NCI-H82 (cell line): ENCODE data around the gene STK24.

Experiments
- DNase-seq: peaks from one replicate; lab custom pipeline; 2025; lab: John Stamatoyannopoulos, UW

Gene STK24

DNA sequence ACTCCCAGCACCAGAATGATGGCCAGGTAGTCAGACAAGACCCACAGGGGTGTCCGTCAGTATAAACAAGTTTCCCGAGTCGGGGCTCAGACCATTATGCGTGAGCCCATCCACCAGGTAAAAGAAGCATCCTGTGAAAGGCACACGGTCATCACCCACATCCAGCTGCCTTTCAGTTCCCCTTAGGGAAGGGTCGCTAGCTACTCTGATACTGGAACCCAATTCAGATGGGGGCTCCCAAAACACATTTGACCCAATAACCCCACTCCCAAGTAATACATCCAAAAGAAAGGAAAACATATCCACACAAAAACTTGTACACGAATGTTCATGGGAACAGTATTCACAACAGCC lies 66.8 kb downstream of the STK24 start:
- DNase-seq, result no peak

DNA sequence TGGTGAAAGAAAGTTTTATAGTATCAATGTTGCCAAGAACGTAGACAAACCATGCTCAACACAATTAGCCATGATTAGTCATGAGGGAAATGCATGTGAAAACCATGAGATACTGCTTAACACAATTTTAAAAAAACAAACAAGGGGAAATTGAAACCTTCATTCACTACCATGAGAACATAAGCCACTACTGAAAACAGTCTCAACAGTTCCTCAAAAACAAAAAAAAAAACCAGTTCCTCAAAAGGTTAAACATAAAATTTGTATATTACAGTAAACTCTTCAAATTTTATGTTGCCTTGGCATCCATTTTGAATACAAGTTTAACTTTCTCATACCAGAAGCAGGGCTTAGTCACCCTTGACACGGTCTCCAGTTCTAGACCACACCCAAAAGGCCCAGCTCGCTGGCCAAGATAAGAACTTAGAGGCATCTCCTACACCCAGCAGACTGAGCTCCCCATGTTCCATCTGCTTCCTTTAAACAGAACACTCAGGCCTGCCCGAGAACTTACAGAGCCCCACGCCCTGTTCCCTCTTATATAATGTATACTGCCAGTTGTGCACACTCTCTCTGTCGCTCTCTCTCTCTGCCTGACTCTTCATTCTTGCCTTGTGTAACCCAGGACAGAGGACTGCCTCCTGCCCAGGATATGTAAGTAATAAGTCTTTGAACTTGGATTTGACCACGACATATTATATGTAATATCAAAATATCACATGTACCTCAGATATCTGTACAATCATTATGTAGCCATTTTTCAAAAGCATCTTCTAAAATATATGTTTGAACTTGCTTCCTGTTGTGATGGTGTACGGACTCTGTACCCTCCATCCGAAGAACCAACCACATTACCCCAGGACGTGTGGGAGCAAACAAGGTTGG lies 67.4 kb downstream of the STK24 start:
- DNase-seq, result no peak

DNA sequence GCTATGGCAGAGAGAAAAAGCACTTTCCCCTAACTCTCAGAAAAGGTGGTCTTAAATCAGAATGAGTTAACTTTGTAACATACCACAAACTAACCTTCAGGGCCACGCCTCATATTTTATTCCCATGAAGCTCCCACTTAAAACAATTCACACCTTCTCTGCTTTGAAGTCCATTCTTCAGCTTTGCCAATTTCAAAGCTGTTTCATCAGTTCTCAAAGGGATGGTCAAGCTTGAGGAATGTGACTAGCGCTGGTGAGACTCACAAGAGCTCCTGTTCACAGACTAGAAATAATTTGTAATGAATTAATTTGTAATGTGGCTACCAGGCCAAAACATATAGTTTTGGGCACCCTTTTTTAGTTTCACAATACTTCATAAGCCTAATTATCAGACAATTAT lies 68.2 kb downstream of the STK24 start:
- DNase-seq, result no peak

DNA sequence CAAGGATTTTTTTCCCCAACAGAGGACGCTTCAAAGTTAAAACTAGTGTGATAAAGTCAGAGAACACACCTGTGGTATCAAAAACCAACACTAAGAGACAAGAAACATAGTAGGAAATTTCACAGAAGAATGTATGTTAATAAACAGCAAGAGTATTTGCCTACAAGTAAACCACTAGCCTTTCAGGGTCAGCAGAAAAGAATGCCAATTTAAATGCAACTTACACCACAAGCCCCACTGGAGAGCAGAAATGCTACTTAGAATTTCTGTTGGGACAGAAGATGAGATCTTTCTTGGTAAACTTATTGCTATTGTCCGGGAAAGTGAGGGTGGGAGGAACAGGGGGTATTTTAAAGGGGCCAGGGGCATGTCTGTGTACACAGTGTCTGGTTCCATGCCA lies 68.6 kb downstream of the STK24 start:
- no peak for DNase-seq

DNA sequence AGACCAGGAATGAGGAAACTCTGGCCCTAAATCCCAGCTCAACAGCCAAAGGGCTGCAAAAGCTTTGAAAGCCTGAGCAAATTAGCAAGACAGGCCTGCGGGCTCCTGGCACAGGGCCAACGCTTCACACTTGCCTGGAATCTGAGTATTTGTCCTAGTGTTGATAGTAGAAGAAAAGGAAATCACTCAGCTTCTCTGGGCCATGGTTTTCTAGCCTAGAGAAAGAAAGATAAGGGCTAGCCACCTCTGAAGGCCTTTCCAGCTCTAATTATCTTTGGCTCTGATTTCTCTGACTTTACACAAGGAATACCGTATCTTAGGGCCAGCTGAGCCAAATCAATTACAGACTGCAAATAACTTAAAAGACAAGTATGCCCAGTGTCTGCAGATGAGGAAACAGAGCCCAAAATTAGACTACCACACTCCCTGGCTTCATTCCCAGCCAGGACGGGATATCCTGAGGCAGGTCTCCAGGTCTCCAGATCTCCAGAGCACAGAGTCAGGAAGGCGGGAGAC lies 69.6 kb downstream of the STK24 start:
- peak; percentile 92 for DNase-seq

DNA sequence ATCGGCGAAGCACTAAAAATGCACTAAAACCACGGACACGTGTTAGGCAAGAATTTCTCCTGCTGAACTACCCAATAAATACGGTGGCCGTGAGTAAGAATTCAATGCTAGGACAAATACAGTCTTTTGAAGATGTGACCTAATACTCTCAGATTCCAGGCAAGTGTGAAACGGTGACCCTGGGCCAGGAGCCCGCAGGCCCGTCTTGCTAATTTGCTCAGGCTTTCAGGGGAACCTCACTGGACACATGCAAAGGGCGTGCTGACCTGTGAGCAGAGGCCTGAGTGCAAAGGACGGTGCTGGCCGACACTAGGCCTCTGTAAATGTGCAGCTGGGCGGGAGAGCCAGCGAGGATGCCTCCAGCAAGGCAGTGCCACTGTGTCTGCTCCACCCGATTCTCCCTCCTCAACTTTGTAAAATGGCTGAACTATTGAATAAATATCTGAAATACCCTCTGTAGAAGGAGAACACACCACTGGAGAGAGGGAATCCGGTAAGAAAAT lies 70.1 kb downstream of the STK24 start:
- DNase-seq, result no peak

DNA sequence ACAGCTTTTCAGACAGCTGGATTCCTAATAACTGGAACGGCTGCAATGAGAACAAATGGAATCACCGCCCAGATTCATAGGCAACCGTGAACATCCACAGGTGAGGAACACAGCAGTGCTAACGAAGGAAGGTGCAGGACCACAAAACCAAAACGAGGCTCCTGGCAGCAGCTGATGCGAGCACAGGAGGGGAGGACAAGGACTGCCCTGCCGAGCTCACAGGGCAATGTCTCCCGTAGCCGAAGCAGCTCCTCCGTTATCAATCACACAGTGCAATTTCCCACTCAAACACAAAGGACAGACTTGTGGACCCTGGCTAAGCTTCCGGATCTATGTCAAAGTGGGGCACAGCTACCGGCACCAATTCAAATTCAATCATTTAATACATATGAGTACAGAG lies 70.6 kb downstream of the STK24 start:
- DNase-seq, result no peak

DNA sequence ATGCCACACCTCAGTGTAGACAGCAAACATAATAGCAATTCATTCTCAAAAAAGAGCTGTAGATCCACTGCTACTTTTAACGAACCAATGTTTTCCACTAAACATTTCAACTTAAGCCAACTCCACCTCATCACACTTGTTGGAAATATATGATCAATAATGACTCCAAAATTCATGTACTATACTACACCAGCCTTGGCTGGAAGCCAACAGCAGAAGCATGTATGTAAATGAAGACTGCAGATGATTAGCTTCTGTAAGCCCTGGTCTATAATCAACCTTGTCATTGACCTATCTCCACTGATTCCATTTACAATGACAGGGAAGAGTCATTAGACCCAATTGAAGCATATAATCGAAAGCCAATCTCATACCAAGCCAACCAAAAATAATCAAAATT lies 71.7 kb downstream of the STK24 start:
- no peak for DNase-seq

DNA sequence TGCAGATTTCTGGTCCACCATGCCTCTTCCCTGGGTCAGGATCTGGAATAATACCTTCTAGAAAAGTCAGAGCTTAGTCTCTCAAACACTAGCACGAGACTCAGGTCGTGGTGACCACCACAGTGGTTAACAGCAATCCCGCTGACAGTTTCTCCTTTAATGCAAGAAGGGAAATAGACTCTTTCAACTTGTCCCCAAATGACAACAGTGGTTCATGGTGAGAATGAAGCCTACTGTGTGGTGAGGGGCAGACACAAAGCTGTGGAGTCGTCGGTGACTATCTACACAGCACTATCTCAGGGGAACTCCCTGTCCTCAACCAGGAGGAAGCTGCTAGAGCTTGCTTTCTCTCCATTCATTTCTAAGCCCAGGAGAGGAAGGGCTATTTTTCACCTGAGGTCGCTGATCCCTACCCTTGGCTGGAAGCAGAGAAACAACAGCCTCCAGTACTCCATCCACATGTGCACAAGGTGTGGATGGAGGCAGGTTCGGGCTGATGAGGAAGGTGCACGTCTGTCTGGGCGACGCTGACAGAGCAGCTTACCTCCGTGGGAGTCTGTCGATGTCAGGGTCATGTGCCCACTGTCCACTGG lies 72.4 kb downstream of the STK24 start:
- DNase-seq, result no peak

DNA sequence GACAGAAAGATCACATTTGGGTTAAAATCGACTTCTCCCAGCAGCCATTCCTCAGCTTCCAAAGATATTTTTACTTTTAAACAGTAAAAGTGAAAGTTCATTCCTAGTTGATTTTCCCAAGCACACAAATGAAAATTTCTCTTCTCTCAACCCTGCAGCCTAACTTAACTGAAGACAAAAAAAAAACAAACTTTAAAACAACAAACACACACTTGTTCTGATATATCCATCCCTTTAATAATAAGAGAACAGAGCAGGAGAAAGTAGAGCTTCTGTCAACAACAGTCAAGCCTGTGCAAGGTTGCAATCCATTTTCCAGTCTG lies 72.9 kb downstream of the STK24 start:
- no peak for DNase-seq

DNA sequence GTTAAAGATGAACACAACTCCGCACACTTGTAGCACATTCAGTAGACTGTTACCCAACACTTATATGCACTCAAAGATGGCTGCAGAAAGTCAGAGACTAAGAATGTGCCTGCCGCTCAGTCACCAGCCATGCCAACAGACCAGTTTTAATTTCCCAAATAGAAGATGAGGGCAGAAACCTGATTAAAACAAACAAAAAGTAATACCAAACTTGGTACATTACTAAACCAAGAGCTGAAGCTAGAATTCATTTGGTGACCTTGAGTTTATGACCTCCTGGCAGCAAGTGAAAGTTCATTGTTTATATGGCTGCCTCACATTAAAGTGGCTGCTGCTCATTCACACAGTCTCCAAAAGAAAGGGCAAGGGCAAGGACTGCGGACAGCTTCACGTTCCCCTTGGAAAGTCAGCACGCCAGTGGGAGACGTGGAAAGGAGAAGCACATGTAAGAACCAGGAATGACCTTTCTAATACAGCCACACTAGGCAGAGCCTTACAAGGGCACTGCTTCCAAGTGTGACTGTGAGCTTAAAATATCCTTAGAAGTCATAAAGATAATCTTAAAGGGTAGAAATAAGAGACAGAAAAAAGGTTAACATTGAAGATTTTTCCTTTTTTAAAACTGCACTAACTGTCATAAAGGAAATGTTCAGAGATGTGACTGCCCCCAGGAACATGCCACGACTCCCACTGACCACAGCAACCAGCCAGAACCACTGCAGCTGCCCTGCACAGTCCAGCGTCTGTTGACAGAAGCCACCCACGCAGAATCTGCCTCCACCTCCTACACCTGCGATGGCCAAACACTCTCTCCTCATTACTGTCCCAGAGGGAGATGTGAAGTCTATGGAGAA lies 73.5 kb downstream of the STK24 start:
- no peak for DNase-seq

DNA sequence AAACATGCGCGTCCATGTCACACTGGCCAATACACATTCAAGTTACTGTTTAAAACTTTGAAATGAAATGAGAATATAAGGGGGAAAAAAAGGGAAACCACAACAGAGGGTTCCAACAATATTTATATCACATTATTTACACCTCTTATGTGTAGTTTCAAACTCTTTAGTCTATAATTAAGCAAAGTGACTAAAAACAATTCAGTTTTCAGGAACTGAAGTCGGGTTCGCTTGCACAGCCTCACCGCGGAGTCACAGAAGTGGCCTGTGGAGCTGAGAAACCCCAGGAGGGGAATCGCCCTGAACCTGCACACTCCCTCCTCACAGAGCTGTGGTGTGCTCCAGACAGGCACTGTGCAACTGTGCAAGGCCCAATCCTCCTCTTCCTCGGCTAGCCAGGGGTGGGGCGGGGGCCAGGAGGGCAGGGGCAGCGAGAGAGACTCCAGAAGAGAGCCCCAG lies 75.9 kb downstream of the STK24 start:
- DNase-seq, result no peak

DNA sequence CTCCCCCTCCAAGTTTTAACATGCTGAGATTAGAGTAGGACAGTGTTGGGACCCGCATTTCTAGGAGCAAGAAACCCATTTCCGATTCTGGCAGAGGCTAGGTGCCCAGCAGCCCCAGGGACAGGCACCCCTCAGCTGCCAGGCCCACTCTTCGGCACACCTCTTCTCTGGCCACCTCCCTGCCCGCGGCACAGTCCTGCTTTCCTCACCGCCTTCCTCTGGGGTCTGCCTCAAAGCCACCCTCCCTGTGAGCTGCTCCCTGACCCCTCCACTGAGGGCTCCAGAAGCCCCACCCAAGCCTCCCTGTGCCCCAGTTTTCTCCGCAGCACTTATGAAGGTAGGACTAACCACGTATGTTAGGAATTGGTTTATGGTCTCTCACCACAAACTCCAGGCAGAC lies 79.9 kb downstream of the STK24 start:
- DNase-seq, result no peak

DNA sequence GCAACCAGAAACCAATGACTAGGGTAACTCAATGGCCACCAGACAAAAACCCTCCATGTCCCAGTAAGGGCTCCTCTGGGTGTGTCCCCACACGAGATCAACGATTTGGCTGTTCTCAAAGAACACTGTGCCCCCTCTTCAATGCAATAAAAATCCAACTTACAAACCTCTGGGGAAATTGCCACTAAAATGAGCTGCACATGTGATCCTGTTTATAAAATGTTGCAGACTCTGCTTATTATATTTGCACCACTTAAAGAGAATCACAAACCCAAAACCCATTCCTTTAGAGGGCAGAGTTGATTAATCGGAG lies 80.5 kb downstream of the STK24 start:
- DNase-seq, result no peak

DNA sequence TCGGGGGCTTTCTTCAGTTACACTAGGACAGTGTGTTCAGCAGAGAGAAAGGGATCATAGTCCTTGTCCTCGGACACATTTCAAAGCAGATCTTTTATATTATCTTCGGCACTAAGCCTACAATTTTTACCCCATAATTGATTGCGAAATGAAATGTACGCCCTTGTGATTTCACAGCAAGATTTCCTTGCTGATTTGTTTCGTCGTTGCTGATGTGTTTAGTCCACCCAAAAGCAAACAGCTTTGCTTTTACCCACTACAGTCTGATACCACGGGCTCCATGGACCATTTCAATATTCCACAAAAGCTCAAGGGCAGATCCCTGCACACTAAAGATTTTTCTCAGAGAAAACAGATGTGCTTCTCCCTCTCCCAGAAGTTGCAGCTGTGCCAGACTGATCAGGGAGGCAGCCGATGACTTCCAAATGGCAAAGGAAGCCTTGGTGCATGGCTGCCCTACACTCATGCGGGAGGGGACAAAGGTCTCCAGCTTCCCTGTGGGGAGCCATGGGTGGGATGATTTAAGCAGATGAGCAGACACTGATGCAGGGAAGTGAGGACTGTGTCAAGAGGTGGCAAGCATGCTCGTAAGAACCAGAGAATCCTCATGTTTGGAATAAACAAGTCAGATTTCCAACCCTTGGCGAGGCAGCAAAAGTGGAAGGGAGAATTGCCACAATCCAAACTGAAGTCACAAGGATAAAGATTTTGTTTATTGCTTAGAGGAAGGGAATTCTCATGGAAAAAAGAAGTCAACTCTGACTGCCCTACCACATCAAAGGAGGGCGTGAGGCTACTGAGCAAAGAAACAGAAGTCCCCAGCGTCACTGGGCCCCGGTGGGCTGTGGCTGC lies 81.1 kb downstream of the STK24 start:
- DNase-seq, result no peak

DNA sequence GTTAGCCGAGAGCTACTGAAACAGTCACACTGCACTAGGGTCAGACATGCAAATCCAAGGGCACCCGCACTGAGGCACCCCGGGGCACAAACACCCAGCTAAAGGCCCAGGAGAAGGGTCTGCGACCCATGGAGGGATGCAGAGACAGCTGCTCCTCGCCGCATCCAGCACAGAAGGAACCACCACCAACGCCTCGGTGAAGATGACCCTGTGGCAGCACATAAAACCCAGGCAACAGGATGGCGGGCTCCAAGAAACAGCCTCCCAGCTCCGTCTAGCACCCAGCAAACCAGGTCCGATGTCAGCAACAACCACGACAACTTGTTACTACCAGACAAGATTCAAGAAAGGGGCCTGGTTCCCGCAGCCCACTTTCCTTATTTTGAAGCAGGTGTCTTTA lies 82.1 kb downstream of the STK24 start:
- no peak for DNase-seq

DNA sequence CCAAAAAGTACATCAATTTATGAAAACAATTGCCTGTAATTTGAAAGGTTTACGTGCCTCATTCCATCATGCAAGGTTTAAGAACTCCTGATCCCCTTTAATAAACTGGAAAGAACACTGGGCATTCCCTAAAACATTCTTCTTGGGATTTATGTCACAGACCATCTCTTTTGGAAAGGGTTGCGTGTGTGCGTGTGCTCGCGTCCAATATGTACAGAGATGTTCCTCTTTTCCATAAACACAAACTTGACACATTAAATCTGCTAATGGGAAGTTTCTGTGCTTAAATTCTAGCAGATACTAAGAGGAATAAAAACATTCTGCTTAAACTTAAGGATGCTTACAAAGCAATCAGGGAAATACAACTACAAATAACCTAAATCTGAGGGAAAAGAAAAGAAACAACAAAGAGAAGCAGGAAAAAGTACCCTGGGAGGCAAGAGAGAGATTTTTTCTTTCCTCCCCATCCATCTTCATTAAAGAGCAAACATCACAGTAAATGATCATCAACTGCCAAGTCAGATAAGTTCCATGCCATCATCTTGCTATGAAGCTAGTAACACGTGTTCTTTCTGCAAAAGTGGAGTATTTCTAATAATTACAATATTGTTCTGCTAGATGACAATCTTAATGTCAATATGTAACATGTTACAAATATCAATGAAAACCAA lies 83.7 kb downstream of the STK24 start:
- no peak for DNase-seq

DNA sequence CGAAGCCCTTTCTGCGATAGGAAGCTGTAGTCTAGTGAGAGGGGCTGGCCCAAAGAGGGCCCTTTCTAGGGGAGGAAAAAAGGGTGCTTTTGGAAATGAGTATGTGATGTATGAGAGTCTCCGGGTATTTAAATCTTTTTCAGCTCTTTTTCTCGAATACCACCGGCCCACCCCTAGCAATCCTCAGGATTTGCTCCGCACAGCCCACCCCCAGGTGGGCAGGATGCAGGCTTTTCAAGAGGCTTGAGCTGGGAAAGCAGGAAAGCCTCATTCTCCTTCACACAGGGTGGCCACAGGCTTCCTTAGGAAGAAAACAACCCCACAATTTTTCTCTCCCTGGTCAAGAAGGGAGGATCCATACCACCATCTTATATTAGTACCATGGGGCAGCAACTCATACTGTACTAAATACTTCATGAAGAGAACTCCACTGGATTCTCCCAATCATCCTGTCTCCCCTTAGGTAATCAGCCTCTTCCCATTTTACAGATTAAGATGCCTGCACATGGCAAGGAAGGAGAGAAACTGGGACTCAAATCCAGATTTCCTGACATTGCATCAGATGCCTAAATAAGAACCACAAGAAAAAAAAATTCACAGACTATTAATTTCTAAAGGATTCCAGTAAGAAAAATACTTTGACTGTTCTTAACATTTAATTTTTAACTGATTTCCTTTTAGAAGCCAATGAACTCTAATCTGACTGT lies 84.4 kb downstream of the STK24 start:
- DNase-seq, result no peak

DNA sequence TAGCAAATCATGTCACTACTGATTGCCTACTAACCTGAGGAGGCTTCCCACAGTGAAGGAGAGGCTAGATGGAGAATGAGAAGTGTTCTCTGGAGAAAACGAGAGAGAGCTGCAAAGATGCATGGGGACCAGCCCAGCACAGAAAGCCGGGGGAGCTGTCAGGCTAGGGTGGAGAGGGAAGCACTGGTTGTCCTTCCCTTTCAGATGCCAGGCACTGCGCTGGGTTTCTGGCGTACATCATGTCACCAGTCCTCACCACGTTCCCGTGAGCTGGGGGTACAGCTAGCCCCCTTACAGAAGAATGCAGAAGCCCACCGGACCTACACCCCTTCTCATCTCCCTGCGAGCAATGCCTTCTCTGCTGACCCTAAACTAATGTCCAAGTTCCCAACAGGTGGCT lies 86.0 kb downstream of the STK24 start:
- DNase-seq, result no peak

DNA sequence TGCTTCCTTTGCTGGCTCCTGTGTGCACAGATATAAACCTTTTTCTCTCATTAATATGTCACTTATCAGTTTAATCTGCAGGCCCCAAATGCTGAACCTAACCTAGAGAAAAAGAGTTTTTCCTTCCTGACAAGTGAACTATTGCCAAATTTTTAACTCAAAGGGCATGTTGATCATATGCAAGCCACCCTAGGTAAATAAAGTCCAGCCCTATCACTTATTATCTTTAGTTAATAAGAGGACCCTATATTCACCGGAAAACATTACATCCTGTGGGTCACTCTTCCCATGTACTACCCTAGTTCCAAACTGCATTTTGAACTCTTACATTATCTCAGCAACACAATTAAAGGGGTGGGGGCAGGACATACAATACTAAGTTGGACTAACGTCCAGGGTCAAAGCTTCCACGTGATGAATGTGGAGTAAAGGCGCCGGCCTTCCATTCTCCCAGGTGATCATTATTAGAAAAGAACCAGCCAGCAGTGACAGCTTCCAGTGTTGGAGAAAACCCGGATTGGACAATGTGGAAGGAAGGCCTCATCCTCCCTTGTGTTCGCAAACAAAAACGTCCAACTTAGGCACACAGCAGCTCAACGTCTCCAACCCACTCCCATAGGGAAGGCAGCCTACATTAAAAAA lies 86.6 kb downstream of the STK24 start:
- no peak for DNase-seq
